ENCODE measurements around the gene ENTREP3.
"Not testable (repeated sequence)": the region's sequence is repeated elsewhere in the genome, so short reads cannot be mapped to it uniquely, and the experiment has no call there.

The ENTREP3 gene

GRCh38 chr1:155250633-155251449, 4.4 kb downstream of the ENTREP3 start:
- peak; percentile 95 for DNase-seq

GRCh38 chr1:155250246-155250632, 5.0 kb downstream of the ENTREP3 start:
- DNase-seq = peak; percentile 24

GRCh38 chr1:155247667-155248553, 7.4 kb downstream of the ENTREP3 start:
- no peak for DNase-seq

- not testable (repeated sequence) for DNase-seq
Observed at GRCh38 chr1:155246796-155247195, 8.5 kb downstream of the ENTREP3 start.

- no peak for DNase-seq
Observed at GRCh38 chr1:155245163-155245524, 10.1 kb downstream of the ENTREP3 start.

- DNase-seq = peak; percentile 98
Observed at GRCh38 chr1:155244368-155245162, 10.7 kb downstream of the ENTREP3 start.

GRCh38 chr1:155242805-155243358, 12.4 kb downstream of the ENTREP3 start:
- DNase-seq = no peak

- peak; percentile 25 for DNase-seq
Observed at GRCh38 chr1:155241841-155242264, 13.4 kb downstream of the ENTREP3 start.

- DNase-seq = peak; percentile 83
Observed at GRCh38 chr1:155241069-155241679, 14.1 kb downstream of the ENTREP3 start.

GRCh38 chr1:155236451-155236850, 18.8 kb downstream of the ENTREP3 start:
- no peak for DNase-seq

GRCh38 chr1:155235375-155235774, 19.9 kb downstream of the ENTREP3 start:
- peak; percentile 38 for DNase-seq

- not testable (repeated sequence) for DNase-seq
Observed at GRCh38 chr1:155233502-155233901, 21.8 kb downstream of the ENTREP3 start.

- DNase-seq = not testable (repeated sequence)
Observed at GRCh38 chr1:155232001-155232978, 23.0 kb downstream of the ENTREP3 start.

- not testable (repeated sequence) for DNase-seq
Observed at GRCh38 chr1:155231302-155231701, 24.0 kb downstream of the ENTREP3 start.

- no peak for DNase-seq
Observed at GRCh38 chr1:155228096-155228427, 27.2 kb downstream of the ENTREP3 start.

GRCh38 chr1:155227261-155228095, 27.8 kb downstream of the ENTREP3 start:
- peak; percentile 99 for DNase-seq

GRCh38 chr1:155226910-155227260, 28.4 kb downstream of the ENTREP3 start:
- DNase-seq = no peak

GRCh38 chr1:155226188-155226909, 28.9 kb downstream of the ENTREP3 start:
- DNase-seq = peak; percentile 88

GRCh38 chr1:155225404-155225759, 29.9 kb downstream of the ENTREP3 start:
- not testable (repeated sequence) for DNase-seq

- DNase-seq = no peak
Observed at GRCh38 chr1:155223047-155223446, 32.2 kb downstream of the ENTREP3 start.
